Stimulated activated naive CD4-positive, alpha-beta T cell treated with Interleukin-2 at 50 U/mL for 16 hours (primary cell): ENCODE results near the gene DIP2C.
A peak's percentile ranks its signal among the peaks of the same experiment; 100 is the strongest.
"Not testable (repeated sequence)": the region's sequence is repeated elsewhere in the genome, so short reads cannot be mapped to it uniquely, and the experiment has no call there.

Experiments used
- DNase-seq: peaks from one replicate; lab custom pipeline; 2025; lab: John Stamatoyannopoulos, UW

Gene DIP2C

DNA sequence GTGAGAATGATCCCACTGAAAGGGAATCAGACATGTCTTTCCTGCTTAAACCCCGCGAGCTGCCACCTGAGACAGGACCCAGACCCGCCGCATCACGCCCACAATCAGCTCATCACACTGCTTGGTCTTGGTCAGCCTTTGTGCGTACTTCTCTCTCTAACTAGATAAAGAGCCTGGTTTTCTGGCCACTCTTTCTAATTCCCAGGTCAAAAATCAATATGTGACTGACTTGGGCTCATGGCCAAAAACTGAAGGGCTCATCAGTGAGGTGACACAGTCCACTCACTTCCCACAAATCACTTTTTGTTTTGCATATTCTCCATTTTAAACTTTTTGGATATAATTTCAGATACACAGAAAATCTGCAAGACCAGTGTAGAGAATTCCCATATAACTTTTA, 247.3 kb downstream of the DIP2C start:
- DNase-seq, result no peak

DNA sequence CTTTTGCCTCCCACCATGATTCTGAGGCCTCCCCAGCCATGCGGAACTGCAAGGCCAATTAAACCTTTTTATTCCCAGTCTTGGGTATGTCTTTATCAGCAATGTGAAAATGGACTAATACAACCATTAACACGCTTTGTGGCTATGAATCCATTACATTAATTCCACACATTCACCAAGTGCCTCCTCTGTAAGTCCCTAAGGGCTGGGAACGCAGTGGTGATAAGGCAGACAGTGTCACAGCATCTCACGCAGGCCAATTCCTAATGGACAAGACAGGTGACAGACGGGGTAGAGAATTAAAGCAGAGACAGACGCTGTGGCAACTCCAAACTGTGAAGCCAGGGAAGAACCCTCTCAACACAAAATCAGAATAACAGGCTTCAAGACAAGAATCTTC, 247.8 kb downstream of the DIP2C start:
- DNase-seq, result no peak

DNA sequence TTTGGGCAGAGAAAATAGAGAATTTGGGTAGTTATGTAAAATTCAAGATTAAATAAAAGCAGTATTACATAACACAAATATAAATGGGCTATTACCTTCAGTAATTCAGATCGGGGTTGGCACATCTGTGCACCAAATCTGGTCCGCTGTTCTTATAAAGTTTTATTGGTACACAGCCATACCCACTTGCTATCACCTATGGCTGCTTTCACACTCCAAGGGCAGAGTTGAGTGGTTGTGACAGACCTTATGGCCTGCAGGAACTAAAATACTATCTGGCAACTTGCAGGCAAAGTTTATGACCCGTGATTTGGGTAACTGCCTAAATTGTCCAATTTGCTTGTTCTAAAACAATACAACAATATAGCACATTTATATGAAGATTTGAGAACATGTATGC, 249.3 kb downstream of the DIP2C start:
- DNase-seq, result no peak

DNA sequence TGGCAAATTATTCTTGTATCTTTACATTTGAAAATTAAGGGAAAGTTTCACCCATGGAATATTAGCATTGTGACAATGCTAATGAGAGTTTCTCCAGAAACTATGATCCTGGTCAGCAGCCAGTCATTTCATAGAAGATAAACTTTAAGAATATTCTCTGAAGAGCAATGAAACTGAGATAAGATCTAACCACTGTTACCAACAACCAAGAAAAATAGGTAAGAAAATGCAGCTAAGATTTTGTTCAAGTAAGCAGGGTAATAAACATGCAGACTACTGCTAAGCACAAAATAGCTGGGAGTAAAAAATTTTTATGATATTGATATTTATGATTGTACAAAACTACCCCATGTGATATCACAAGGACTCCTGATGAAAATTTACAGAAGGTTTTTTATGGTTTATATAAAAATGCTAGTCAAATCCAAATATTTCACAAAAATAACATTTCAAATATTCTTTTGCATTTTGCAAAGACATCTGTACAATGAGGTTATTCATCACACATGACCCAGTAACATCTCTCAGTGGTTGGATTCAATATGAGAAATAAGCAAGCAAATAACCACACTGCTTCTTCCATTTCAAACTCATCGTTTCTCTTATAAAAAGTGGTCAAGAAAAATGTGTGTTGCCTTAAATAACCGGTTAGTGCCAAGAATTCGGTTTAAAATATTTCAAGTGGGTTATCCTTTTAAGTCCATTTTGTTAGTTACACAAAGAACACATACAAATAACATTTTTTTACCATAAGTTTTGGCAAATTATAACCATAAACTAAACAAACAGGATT, 251.6 kb downstream of the DIP2C start:
- no peak for DNase-seq

DNA sequence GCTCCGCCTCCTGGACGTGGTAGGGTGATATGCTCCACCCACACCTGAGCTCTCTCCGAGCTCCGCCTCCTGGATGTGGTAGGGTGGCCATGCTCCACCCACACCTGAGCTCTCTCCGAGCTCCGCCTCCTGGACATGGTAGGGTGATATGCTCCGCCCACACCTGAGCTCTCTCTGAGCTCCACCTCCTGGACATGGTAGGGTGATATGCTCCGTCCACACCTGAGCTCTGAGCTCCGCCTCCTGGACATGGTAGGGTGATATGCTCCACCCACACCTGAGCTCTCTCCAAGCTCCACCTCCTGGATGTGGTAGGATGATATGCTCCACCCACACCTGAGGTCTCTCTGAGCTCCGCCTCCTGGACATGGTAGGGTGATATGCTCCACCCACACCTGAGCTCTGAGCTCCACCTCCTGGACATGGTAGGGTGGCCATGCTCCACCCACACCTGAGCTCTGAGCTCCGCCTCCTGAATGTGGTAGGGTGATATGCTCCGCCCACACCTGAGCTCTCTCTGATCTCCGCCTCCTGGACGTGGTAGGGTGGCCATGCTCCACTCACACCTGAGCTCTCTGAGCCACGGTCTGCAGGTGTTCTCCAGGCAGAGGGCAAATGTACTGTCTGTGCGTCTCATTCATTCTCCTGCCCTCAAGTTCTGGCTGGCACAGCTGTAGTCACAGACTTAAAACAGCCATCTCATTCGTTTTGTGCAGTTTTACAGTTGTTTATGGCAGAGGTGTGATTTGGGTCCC, 252.4 kb downstream of the DIP2C start:
- DNase-seq, result peak; percentile 14

DNA sequence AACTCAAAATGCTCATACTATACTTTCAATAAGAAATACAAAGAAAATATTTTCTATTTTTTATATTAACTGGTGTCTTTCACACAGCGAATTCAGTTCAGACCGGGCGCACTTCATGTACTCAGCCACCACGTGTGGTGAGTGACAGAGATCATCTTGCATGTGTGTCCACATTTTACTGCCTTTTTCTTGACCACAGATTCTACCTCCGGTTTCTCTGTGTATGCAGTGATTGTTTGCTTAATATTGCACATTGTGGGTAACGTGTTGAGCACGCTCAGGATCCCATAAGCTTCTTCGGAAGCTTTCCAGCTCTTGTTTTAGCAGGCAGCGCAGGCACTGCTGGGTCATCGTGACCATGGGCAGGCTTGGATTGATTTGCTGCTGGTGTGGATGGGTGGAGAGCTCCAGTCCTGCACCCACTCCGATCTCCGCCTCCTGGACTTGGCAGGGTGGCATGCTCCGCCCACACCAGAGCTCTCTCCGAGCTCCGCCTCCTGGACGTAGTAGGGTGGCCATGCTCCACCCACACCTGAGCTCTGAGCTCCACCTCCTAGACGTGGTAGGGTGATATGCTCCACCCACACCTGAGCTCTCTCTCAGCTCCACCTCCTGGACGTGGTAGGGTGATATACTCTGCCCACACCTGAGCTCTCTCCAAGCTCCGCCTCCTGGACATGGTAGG, 253.3 kb downstream of the DIP2C start:
- no peak for DNase-seq

DNA sequence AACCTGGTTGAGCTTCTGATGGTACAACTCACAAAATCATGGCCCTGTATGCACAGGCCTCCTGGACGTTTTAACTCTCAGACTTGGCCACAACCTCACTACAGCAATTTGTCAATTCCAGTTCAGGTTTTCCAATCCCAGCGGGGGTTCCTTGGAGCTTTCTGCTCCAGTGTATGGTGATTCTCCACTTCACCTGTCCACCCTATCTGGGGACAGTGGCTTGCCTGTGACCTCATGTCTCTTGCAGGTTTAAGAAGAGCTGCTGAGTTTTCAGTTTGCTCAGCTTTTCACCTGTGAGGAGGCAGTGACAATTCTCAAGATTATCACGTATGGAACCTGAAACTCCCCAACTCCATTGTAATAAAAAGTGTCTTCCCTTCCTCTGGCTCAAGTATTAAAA, 254.1 kb downstream of the DIP2C start:
- no peak for DNase-seq

DNA sequence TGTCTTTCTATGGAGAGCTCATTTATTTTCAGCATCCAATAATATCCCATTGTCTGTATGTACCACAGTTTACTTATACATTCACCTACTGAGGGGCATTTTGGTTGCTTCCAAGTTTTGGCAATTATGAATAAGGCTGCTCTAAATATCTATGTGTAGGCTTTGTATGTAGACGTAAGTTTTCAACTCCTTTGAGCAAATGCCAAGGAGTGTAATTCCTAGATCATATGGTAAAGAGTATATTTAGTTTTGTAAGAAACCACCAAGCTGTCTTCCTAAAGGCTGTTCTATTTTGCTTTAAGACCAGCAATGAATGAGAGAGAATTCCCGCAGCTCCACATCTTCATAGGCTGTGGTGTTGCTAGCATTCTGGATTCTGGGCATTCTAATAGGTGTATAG, 259.8 kb downstream of the DIP2C start:
- DNase-seq, result no peak

DNA sequence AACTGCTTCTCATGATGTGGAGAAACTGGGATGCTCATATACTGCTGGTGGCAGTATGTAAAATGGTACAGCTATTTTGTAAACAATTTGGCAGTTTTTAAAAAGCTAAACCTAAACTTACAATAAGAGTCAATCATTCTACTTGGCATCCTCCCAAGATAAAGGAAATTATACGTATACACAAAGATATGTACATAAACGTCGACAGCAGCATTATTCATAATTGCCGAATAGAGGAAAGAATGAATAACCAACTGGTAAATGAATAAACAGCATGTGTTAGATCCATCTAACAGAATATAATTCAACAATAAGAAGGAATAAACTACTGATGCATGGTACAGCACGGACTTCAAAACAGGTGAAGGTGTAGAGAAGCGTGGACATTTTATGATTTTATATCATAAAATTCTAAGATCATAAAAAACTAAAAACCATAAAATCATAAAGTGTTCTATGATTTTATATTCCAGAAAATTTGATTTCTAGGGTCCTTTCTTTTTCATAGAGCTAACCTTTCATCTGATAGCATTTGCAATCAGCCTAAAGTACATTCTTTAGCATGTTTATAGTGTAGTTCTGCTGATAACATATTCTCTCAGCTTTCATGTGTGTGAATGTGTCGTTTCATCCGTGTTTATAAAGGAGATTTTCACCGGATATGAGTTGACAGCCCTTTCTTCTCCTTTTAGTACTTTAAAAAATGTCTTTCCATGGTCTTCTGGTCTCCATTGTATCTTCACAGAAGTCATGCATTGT, 261.5 kb downstream of the DIP2C start:
- no peak for DNase-seq

DNA sequence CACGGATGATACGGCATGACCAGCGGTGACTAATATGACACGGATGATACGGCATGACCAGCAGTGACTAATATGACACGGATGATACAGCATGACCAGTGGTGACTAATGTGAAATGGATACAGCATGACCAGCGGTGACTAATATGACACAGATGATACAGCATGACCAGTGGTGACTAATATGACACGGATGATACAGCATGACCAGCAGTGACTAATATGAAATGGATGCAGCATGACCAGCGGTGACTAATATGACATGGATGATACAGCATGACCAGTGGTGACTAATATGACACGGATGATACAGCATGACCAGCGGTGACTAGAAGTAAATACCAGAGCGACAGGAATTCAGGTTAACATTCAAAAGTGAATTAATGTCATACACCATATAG, 264.1 kb downstream of the DIP2C start:
- peak; percentile 8 for DNase-seq

DNA sequence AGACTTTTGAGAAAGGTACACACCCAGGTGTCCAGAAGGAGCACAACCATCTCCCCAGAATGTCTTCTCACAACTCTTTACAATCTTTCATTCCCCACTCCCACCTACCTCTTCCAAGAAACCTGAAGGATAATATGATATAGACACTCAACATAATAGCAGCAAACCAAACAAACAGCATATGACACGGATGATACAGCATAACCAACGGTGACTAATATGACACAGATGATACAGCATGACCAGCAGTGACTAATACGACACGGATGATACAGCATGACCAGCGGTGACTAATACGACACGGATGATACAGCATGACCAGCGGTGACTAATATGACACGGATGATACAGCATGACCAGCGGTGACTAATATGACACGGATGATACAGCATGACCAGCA, 264.7 kb downstream of the DIP2C start:
- DNase-seq, result not testable (repeated sequence)

DNA sequence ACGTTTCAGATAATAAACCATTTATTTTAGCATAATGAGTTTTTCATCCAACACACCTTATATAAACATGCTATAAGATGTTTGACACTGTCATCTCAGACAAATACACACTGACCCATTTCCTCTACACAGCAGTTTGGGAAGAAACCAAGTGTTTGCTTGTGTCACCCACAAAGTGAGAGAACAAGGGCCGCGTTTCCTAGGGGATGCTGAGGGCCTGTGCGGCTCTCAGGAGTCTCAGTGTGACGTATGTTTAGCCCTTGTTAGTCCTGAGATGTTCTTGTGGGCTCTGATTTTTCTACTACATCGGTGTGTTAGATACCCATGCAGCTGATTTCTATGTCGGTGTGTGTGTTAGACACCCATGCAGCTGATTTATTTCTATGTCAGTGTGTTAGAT, 266.3 kb downstream of the DIP2C start:
- DNase-seq, result no peak

DNA sequence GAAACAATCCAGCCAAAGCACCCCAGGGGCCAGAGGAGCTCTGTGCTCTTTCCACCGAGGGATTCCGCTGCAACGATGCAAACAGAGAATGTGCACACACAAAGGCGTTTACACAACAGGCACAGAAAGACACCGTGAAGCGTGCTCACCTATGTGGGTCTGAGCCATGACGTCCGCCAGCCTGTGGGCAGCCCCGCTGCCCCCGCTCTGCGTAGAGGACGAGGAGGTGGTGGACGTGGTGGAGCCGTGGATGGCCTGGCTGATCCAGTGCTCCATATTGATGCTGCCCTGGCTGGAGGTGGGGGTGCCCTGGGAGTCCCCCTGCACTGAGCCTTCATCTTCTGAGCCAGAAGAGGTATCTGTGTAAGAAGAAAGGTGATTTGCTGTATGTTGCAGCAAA, 266.8 kb downstream of the DIP2C start:
- DNase-seq, result no peak

DNA sequence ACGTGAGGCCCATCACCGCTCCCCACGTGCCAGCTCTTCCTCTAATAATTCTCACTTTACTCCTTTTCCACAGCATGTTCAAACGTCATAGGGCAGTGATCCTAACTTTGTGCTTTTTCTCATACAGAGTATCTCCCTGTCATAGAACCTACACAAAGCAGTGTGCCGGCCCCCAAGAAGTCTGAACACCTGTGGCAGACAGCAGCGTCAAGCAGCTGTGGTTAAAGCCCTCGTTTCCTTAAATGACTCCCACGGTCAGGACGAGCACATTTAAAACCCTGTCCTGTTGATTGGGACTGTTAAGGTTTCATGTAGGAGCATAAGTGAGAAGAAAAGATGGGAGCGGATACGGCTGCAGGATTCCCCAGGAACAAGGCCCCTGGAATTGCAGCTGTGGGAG, 267.2 kb downstream of the DIP2C start:
- DNase-seq, result no peak

DNA sequence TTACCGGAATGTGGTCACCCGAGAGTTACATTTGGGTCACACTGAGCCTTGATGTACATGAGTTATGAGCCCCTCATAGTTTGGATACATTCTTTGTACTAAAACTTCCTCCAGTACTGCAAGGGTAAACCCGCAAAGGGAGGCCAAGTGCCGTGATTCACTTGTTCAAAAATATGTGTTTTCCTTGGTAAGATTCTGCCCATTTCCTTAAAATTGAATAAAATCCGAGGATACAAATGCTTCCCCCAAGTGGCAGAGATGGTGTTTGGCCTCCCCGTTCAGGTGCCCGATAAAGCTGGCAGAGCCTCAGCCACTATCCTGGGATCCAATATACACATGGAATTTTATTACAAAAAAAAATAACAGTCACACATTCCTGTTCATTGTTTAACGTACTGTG, 268.3 kb downstream of the DIP2C start:
- no peak for DNase-seq

DNA sequence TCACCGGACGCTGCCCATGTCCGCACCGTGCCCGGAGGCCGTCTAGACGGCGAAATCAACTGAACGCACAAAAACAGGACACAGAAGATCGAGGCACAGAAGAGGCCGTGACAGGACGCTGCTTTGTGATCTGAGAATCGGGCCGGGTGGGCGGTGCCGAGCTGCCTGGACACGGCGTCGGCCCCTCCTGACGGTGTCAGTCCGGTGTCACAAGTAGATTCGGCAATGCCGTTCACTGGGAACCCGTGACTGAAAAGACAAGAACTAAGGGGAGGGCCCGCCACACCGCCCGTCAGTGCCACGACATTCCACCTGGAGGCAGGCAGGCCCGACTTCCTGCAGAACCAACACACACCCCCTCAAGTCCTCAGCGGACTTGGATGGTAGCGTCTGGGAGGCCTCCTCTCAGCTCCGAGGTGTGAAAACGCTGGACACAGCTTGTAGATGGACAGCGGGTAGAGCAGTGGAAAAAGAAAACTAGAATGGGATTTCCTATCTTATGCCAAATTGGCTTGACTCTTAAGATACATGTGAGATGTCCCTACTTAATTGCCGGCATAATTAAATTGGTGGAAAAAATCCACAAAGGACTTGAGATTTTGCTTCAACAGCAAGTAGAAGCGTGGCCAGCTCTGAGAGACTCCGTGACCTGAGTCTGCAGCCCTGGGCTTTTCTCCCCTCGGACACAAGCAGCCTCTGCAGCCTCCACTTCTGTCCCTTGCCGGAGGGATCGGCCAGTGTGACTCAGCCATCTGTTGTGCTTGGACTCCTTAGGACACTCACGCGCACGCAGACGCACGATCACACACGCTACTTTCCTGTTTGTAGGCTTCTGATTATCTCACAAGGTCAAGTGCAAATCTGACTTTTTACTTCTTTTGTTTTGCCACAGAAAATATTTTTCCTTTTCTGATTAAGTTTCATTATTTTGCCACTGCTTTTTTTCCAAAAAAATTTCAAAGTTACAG, 269.0 kb downstream of the DIP2C start:
- no peak for DNase-seq

DNA sequence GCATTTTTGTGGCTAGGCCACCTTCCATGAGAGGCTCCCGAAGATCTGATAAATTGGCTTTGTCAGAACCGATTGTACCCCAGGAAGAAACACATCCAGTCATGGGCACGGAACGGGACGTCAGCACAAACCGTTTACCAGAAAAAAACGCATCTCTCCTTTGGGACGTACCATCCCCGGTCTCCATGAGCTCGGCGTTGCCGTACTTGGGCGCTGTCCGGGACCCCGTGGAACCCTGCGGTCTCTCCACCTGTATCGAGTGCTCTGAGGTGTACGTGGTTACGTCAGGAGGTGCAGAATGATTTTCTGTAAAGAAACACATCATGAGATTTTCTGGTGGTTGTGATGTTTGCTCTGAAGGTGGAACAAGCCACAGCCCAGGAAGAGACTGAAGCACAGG, 270.6 kb downstream of the DIP2C start:
- no peak for DNase-seq

DNA sequence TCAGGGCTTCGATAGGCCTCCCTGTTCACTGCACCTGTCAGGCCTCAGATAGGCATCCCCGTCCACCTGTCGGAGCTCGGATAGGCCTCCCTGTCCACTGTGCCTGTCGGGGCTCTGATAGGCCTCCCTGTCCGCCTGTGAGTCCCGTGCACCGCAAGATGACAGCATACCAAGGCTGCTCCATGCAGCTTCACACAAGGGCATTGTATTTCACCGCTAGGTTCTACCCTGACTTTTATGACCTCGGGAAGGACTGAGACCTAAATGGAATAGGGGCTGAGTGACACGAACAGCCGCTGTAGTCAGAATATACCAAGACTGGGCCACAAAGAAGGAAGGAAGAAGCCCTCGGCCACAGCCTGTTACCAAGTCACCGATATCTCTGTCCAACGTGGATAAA, 271.2 kb downstream of the DIP2C start:
- DNase-seq, result no peak

DNA sequence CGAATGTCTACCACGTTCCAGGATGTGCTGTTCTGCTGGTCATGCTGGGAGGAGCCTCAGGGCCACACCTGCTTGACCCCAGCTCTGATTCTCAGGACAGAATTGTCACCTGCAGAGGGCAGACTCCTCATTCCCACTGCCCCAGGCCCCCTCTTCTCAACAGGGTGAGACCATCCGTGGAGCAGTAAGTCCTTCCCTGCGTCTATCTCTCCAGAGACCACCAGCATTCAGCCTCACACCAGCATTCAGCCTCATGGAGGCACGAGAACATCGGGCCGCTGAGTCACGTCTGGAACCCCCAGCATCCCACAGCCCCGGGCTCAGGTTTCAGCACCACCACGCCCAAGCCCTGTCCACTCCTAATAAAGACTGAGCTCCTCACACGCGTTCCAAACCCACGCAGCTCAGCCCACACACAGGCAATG, 273.4 kb downstream of the DIP2C start:
- DNase-seq, result no peak

DNA sequence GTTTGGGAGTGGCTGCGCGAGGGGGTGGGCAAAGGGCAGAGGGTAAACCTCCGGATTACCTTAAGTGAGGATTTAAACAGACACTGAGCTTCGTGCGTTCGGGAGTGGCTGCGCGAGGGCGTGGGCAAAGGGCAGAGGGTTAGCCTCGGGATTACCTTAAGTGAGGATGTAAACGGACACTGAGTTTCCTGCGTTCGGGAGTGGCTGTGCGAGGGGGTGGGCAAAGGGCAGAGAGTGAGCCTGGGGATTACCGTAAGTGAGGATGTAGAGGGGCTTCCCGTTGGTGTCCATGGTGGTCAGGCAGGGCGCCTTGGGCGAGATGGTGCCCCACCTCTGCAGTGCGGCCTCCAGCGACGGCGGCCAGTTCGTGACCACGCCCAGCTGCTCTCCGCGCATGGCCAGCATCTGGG, 275.8 kb downstream of the DIP2C start:
- no peak for DNase-seq

DNA sequence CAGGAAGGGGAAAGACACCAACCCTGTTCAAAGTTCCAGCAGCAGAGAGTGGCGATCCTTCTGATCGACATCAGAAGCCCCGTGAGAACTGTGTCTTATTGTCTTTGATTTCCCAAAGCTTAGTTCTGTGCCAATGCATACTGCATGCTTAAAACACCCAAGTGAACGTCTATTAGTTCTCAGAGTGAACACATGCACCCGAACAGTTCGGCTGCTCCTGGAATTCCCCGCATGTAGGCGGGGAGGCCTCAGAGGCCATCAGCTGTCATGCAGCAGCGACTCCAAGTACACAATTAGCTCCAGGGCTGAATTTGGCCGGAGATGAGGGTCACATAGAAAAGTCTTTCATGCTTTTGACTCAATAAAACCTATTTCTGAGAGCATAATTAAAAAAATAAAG, 277.4 kb downstream of the DIP2C start:
- no peak for DNase-seq
